GM19239 (cell line): ENCODE measurements around the gene SLC22A23.

ENCODE experiments used
- DNase-seq: peaks from one replicate; pipeline ENCODE4 v3.0.0; 2011; ENCODE audit warnings: low spot score; ENCODE audit not compliant: insufficient read length
- FAIRE-seq: peaks from 2 replicates; lab custom pipeline; 2011; peaks lifted over from hg19 to GRCh38; lab: Jason Lieb, UNC

SLC22A23 gene

GRCh38 chr6:3343089-3343883, 113.6 kb downstream of the SLC22A23 start:
- no peak for DNase-seq
- no peak for FAIRE-seq

- no peak for FAIRE-seq
Observed at GRCh38 chr6:3341467-3341866, 115.4 kb downstream of the SLC22A23 start.

GRCh38 chr6:3340894-3341293, 116.0 kb downstream of the SLC22A23 start:
- no peak for FAIRE-seq
- no peak for DNase-seq

More at GRCh38 chr6:3341467-3341866, 115.4 kb downstream of the SLC22A23 start:
- no peak for DNase-seq

GRCh38 chr6:3340358-3340802, 116.5 kb downstream of the SLC22A23 start:
- DNase-seq (no peak), FAIRE-seq (no peak)

- no peak for FAIRE-seq
Observed at GRCh38 chr6:3339811-3340210, 117.0 kb downstream of the SLC22A23 start.

GRCh38 chr6:3337521-3338350, 119.1 kb downstream of the SLC22A23 start:
- DNase-seq (peak; percentile 19), FAIRE-seq (no peak)

More at GRCh38 chr6:3339811-3340210, 117.0 kb downstream of the SLC22A23 start:
- no peak for DNase-seq

- no peak for FAIRE-seq
Observed at GRCh38 chr6:3336859-3337515, 119.9 kb downstream of the SLC22A23 start.

GRCh38 chr6:3336066-3336786, 120.6 kb downstream of the SLC22A23 start:
- DNase-seq = no peak
- no peak for FAIRE-seq

More at GRCh38 chr6:3336859-3337515, 119.9 kb downstream of the SLC22A23 start:
- no peak for DNase-seq

GRCh38 chr6:3335169-3335568, 121.7 kb downstream of the SLC22A23 start:
- FAIRE-seq (no peak), DNase-seq (no peak)

- no peak for FAIRE-seq
- DNase-seq = no peak
Observed at GRCh38 chr6:3334555-3334954, 122.3 kb downstream of the SLC22A23 start.

GRCh38 chr6:3333263-3333662, 123.6 kb downstream of the SLC22A23 start:
- DNase-seq (peak; percentile 21), FAIRE-seq (no peak)

GRCh38 chr6:3331971-3332370, 124.9 kb downstream of the SLC22A23 start:
- FAIRE-seq = no peak
- no peak for DNase-seq

- DNase-seq = no peak
- no peak for FAIRE-seq
Observed at GRCh38 chr6:3331494-3331893, 125.4 kb downstream of the SLC22A23 start.

GRCh38 chr6:3330199-3330598, 126.7 kb downstream of the SLC22A23 start:
- no peak for FAIRE-seq

GRCh38 chr6:3329393-3330051, 127.3 kb downstream of the SLC22A23 start:
- DNase-seq = no peak
- no peak for FAIRE-seq

More at GRCh38 chr6:3330199-3330598, 126.7 kb downstream of the SLC22A23 start:
- no peak for DNase-seq

- FAIRE-seq = no peak
- no peak for DNase-seq
Observed at GRCh38 chr6:3328796-3329195, 128.1 kb downstream of the SLC22A23 start.

- no peak for FAIRE-seq
Observed at GRCh38 chr6:3328145-3328544, 128.7 kb downstream of the SLC22A23 start.

GRCh38 chr6:3327403-3327802, 129.4 kb downstream of the SLC22A23 start:
- FAIRE-seq (no peak), DNase-seq (no peak)

More at GRCh38 chr6:3328145-3328544, 128.7 kb downstream of the SLC22A23 start:
- DNase-seq = no peak

- FAIRE-seq (no peak), DNase-seq (no peak)
Observed at GRCh38 chr6:3326981-3327380, 129.9 kb downstream of the SLC22A23 start.
